GM18498 (cell line): Measurements from ENCODE around the gene MYO19.
"Not testable (repeated sequence)": the region's sequence is repeated elsewhere in the genome, so short reads cannot be mapped to it uniquely, and the experiment has no call there.

ENCODE experiments used
- ATAC-seq: cut with Tn5 transposase; IDR thresholded peaks from one replicate; pipeline ENCODE4 v1.9.1; 2021; ENCODE audit warnings: mild to moderate bottlenecking, moderate library complexity; ENCODE audit not compliant: unreplicated experiment

MYO19 gene

GRCh38 chr17:36533935-36534839 lies 481 bp downstream of the MYO19 start:
- peak; percentile 23 for ATAC-seq

- ATAC-seq, result no peak
These were observed 2.2 kb downstream of the MYO19 start for GRCh38 chr17:36532435-36532975.

GRCh38 chr17:36529121-36529520 lies 5.5 kb downstream of the MYO19 start:
- ATAC-seq, result no peak

GRCh38 chr17:36527621-36528250 lies 6.9 kb downstream of the MYO19 start:
- ATAC-seq, result no peak

GRCh38 chr17:36525888-36526287 lies 8.8 kb downstream of the MYO19 start:
- ATAC-seq, result no peak

GRCh38 chr17:36525113-36525512 lies 9.6 kb downstream of the MYO19 start:
- ATAC-seq, result no peak

- no peak for ATAC-seq
These were observed 10.2 kb downstream of the MYO19 start for GRCh38 chr17:36524428-36524876.

- no peak for ATAC-seq
These were observed 11.6 kb downstream of the MYO19 start for GRCh38 chr17:36523113-36523512.

GRCh38 chr17:36515837-36516236 lies 18.8 kb downstream of the MYO19 start:
- no peak for ATAC-seq

GRCh38 chr17:36514856-36515255 lies 19.8 kb downstream of the MYO19 start:
- no peak for ATAC-seq

- no peak for ATAC-seq
These were observed 22.0 kb downstream of the MYO19 start for GRCh38 chr17:36512641-36513040.

GRCh38 chr17:36511216-36511615 lies 23.5 kb downstream of the MYO19 start:
- ATAC-seq, result no peak

GRCh38 chr17:36510636-36511035 lies 24.0 kb downstream of the MYO19 start:
- no peak for ATAC-seq

- ATAC-seq, result no peak
These were observed 25.2 kb downstream of the MYO19 start for GRCh38 chr17:36509272-36509985.

- not testable (repeated sequence) for ATAC-seq
These were observed 26.2 kb downstream of the MYO19 start for GRCh38 chr17:36508439-36508838.

GRCh38 chr17:36507266-36507665 lies 27.4 kb downstream of the MYO19 start:
- ATAC-seq, result no peak

- ATAC-seq, result no peak
These were observed 27.8 kb downstream of the MYO19 start for GRCh38 chr17:36506831-36507230.

- no peak for ATAC-seq
These were observed 28.3 kb downstream of the MYO19 start for GRCh38 chr17:36506249-36506826.

GRCh38 chr17:36505171-36505570 lies 29.5 kb downstream of the MYO19 start:
- ATAC-seq, result no peak

GRCh38 chr17:36504156-36504545 lies 30.5 kb downstream of the MYO19 start:
- no peak for ATAC-seq
